ENCODE measurements around the gene SEC31A. TPM values are rescaled to one million over a fixed set of nuclear protein-coding genes. Genes with fewer than 3 reads are reported as not detected.

SEC31A gene
- total and polyA plus RNA-seq, 2 of the 4 experiments (the other 2 are of a cell fraction), result 278 to 366 TPM

DNA sequence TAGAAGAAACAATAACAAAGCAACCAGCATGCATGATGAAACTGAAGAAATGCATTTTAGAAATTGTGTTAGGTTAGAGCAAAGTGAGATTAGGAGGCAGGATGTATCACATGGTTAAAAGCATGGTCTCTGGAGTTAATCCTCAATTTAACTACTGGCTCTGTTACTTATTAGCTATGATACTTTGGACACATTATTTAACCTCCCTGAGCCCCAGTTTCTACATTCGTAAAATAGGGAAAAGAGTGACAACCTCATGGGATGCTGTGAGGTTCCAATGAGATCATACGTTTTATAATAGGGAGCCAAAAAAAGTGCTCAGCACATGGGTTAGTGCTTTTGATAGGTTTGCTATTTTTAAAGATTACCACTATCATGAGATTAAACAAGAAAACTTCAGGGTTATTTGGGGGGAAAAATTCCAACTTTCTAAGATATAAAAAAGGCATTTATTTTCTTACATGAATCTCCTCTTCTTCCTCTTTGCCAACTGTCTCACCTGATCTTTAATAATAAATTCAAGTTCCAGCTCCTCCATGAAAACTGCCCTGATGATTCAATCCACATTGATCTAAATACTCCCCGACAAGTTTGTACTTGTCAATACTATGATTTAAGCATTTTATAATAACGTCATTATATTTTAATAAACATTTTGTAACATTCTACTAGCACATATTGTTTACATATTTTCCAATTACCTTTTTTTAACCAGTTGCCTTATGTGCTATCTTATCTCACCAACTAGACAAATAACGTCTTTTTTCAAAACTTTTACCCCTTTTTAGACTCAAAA lies 4.6 kb downstream of the SEC31A start:
- H3K9me3 ChIP-seq (ENCODE audit: control insufficient read depth, insufficient read depth, low read length), result no peaks in the 10 kb centered on the region
- H3K14ac ChIP-seq (replicated peaks; ENCODE audit: low read depth, low read length), result no peak overlapping the region
- no peak overlapping the region for H2BK15ac ChIP-seq (ENCODE audit: low read depth, low read length)
- no peak overlapping the region for H2AFZ ChIP-seq (replicated peaks; ENCODE audit: low read length, poor library complexity)
- peaks cover 3% of the 10 kb centered on the region; the same call in 1 of the 2 replicates for H3K36me3 ChIP-seq (ENCODE audit: control insufficient read depth, insufficient read depth, low read length)
- no peak for ATAC-seq (ENCODE audit: low read depth)
- H3K9me1 ChIP-seq (ENCODE audit: insufficient read depth, low read length), result peaks cover 3% of the 10 kb centered on the region
- peak overlapping the region; percentile 78 for H3K4me2 ChIP-seq (ENCODE audit: low read depth, low read length)
- H4K91ac ChIP-seq (ENCODE audit: insufficient read depth, low read depth, low read length), result no peak overlapping the region
- no peak overlapping the region for H3K4ac ChIP-seq (ENCODE audit: low read depth, low read length)
- H3K4me1 ChIP-seq (ENCODE audit: control insufficient read depth, insufficient read depth, low read length), result peaks cover 3% of the 10 kb centered on the region; the same call in 1 of the 2 replicates
- H4K5ac ChIP-seq (ENCODE audit: low read depth, low read length), result no peak overlapping the region
- DNase-seq, result no peak
- H3K79me1 ChIP-seq (ENCODE audit: low read depth in 1 of 2, low read length in 2 of 2), result peaks cover under 1 to 14% of the 10 kb centered on the region in 2 experiments; a peak in 1 of 4 replicates
- H3K9ac ChIP-seq (ENCODE audit: low read depth, low read length), result no peak overlapping the region
- intact Hi-C loops (cut with micrococcal nuclease) (no loop called here), in situ Hi-C loops (cut with MboI; ENCODE audit: low sequenced_read_pairs) (no loop called here), dilution Hi-C loops (cut with HindIII; ENCODE audit: low sequenced_read_pairs, unreplicated experiment) (no loop called here)
- H3K4me3 ChIP-seq (ENCODE audit: insufficient read depth, low read depth, low read length), result no peak overlapping the region
- H2BK120ac ChIP-seq (ENCODE audit: low read depth, low read length), result no peak overlapping the region
- TF ChIP-seq, protein P1, sequence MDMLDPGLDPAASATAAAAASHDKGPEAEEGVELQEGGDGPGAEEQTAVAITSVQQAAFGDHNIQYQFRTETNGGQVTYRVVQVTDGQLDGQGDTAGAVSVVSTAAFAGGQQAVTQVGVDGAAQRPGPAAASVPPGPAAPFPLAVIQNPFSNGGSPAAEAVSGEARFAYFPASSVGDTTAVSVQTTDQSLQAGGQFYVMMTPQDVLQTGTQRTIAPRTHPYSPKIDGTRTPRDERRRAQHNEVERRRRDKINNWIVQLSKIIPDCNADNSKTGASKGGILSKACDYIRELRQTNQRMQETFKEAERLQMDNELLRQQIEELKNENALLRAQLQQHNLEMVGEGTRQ (IDR thresholded peaks at IDR 0.05; ENCODE audit: low read depth, low read length), result no peak
- no peak for TF ChIP-seq RAD21 (IDR thresholded peaks at IDR 0.05; ENCODE audit: low read length)
- TF ChIP-seq, protein P2, sequence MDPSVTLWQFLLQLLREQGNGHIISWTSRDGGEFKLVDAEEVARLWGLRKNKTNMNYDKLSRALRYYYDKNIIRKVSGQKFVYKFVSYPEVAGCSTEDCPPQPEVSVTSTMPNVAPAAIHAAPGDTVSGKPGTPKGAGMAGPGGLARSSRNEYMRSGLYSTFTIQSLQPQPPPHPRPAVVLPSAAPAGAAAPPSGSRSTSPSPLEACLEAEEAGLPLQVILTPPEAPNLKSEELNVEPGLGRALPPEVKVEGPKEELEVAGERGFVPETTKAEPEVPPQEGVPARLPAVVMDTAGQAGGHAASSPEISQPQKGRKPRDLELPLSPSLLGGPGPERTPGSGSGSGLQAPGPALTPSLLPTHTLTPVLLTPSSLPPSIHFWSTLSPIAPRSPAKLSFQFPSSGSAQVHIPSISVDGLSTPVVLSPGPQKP (IDR thresholded peaks at IDR 0.05; ENCODE audit: borderline replicate concordance, low read depth, low read length), result no peak
- H4K8ac ChIP-seq (ENCODE audit: low read depth in 2 of 2, low read length in 2 of 2), result no peak overlapping the region
- no peak overlapping the region for H3K56ac ChIP-seq (ENCODE audit: extremely low read depth, insufficient read depth, low read length)
- no peak overlapping the region for H3K18ac ChIP-seq (ENCODE audit: low read depth, low read length)
- no peak overlapping the region for H2AK9ac ChIP-seq (replicated peaks; ENCODE audit: low read depth, low read length, poor library complexity)
- no peak overlapping the region for H3K23ac ChIP-seq (ENCODE audit: low read depth, low read length)
- BruUV-seq (replicated peaks), result no TSS peak
- ChIA-PET CTCF (no interaction called here), POLR2A (ENCODE audit: unreplicated experiment) (no interaction called here)
- H2AK5ac ChIP-seq (ENCODE audit: low read depth, low read length), result no peak overlapping the region
- H2BK5ac ChIP-seq (ENCODE audit: low read depth, low read length, poor library complexity, severe bottlenecking), result peak overlapping the region; percentile 38
- no peaks in the 10 kb centered on the region for H3K27me3 ChIP-seq (ENCODE audit: control insufficient read depth, insufficient read depth, low read length)
- WGBS, 2 experiments (ENCODE audit: extremely low coverage in 2 of 2, insufficient read length in 1 of 2), result no CpG with 5 or more reads among the region's 5 CpGs
- peaks cover 72% of the 10 kb centered on the region for H4K20me1 ChIP-seq (ENCODE audit: insufficient read depth, low read length)
- H2BK20ac ChIP-seq (ENCODE audit: low read depth, low read length), result no peak overlapping the region
- peak overlapping the region; percentile 17; the same call in 1 of the 2 replicates for H3K27ac ChIP-seq (ENCODE audit: insufficient read depth, low read length)

All from IMR-90 (cell line).